Panc1 (cell line): Measurements from ENCODE around the gene FANK1. TPM values are rescaled to one million over a fixed set of nuclear protein-coding genes. Genes with fewer than 3 reads are reported as not detected.
"Not testable (repeated sequence)": the region's sequence is repeated elsewhere in the genome, so short reads cannot be mapped to it uniquely, and the experiment has no call there.

Experiments
- ATAC-seq: fragments of 200-7000 bp; cut with Tn5 transposase; 2 replicates; pipeline ENCODE4 v1.9.1; 2020; ENCODE audit warnings: mild to moderate bottlenecking, moderate library complexity
- BruUV-seq: library from RNA; stranded (reverse); fragments of 400-500 nt; replicated peaks from 2 replicates; lab custom pipeline; 2021; lab: Mats Ljungman, UMichigan
- CTCF ChIA-PET: fragments of 300-600 bp; sonication (Branson Sonifier 250); formaldehyde crosslinking; loops from one replicate; lab custom pipeline; 2022; ENCODE audit warnings: antibody characterized with exemption; lab: Charles Lee
- POLR2A ChIA-PET: fragments of 300-600 bp; sonication (Branson Sonifier 250); formaldehyde crosslinking; loops from one replicate; lab custom pipeline; 2022; ENCODE audit warnings: antibody characterized with exemption; lab: Charles Lee
- DNase-seq: peaks from one replicate; pipeline ENCODE4 v3.0.0-alpha.2; 2010; ENCODE audit warnings: low read depth, low spot score
- H3K27ac ChIP-seq: 2 replicates; pipeline ENCODE4 v1.5.1; 2011; ENCODE audit warnings: mild to moderate bottlenecking, low read length, inconsistent platforms
- H3K27me3 ChIP-seq: fragments of 200-500 bp; sonication (Bioruptor generic); 2 replicates; pipeline ENCODE4 v1.6.0; 2014; ENCODE audit warnings: low read length, inconsistent platforms; ENCODE audit not compliant: control insufficient read depth, insufficient read depth
- H3K36me3 ChIP-seq: fragments of 200-500 bp; sonication (Bioruptor generic); 2 replicates; pipeline ENCODE4 v1.5.1; 2014; ENCODE audit warnings: inconsistent platforms, mild to moderate bottlenecking, low read length, moderate library complexity; ENCODE audit not compliant: control insufficient read depth, insufficient read depth
- H3K4me1 ChIP-seq: 2 replicates; pipeline ENCODE4 v1.5.1; 2011; ENCODE audit warnings: inconsistent platforms, mild to moderate bottlenecking, low read length, moderate library complexity; ENCODE audit not compliant: control insufficient read depth, insufficient read depth
- H3K4me3 ChIP-seq, 2 experiments: 2 replicates each; pipeline ENCODE4 v1.5.1; 2011 to 2012; ENCODE audit warnings: low read depth in 2 of 2, low read length in 2 of 2, mild to moderate bottlenecking in 2 of 2, inconsistent platforms in 1 of 2, moderate library complexity in 1 of 2
- H3K9me3 ChIP-seq: fragments of 200-500 bp; sonication (Bioruptor generic); 2 replicates; pipeline ENCODE4 v1.5.1; 2014; ENCODE audit warnings: low read depth, mild to moderate bottlenecking, inconsistent platforms, low read length, moderate library complexity; ENCODE audit not compliant: control insufficient read depth, insufficient read depth
- CTCF ChIP-seq: fragments of 450-650 bp; IDR thresholded peaks from 2 replicates; pipeline ENCODE4 v1.5.1; 2017; ENCODE audit warnings: mild to moderate bottlenecking
- POLR2AphosphoS5 ChIP-seq: IDR thresholded peaks from 2 replicates; pipeline ENCODE4 v1.6.1; 2012; ENCODE audit warnings: mild to moderate bottlenecking, low read depth, low read length, moderate library complexity
- REST ChIP-seq, 2 experiments: IDR thresholded peaks; 2 replicates each; pipeline ENCODE4 v1.6.1; 2011 to 2012; ENCODE audit warnings: low read depth in 2 of 2, control low read depth in 1 of 2, low read length in 1 of 2, mild to moderate bottlenecking in 1 of 2, moderate library complexity in 1 of 2; ENCODE audit not compliant: insufficient read depth in 1 of 2
- SIN3A ChIP-seq: IDR thresholded peaks from 2 replicates; pipeline ENCODE4 v1.6.1; 2012; ENCODE audit warnings: low read depth, mild to moderate bottlenecking, low read length, moderate library complexity, borderline replicate concordance; ENCODE audit not compliant: insufficient read depth
- TCF7L2 ChIP-seq: IDR thresholded peaks from 2 replicates; pipeline ENCODE4 v1.6.1; 2011; ENCODE audit warnings: mild to moderate bottlenecking, low read depth, low read length, inconsistent platforms
- in situ Hi-C: cut with HindIII; loops from 2 replicates; pipeline ENCODE4 v1.10.0; 2016; ENCODE audit warnings: low sequenced_read_pairs, low pct_unique_long_range_greater_than_20kb
- intact Hi-C: fragments of 100-400 bp; cut with micrococcal nuclease; formaldehyde crosslinking; loops from one replicate; pipeline ENCODE4 v1.10.0; 2022; ENCODE audit not compliant: unreplicated experiment
- total RNA-seq: library from RNA; stranded (reverse); gene quantifications from one replicate; pipeline ENCODE4 v1.2.1, GENCODE V29; 2021; ENCODE audit not compliant: unreplicated experiment

The FANK1 gene
- total RNA-seq, 1 experiment from 2014 or later, result 19.1 TPM

- TF ChIP-seq REST (IDR thresholded peaks at IDR 0.05; ENCODE audit: insufficient read depth in 1 of 2, low read depth in 2 of 2, low read length in 1 of 2) (no peak), CTCF (no peak), SIN3A (no peak), POLR2AphosphoS5 (no peak), TCF7L2 (no peak)
- Histone ChIP-seq H3K4me1 (0 out of 2 replicates have a peak, but pooled peaks cover 3% of the 10 kb centered on the region), H3K27me3 (no peaks in the 10 kb centered on the region), H3K9me3 (no peaks in the 10 kb centered on the region), H3K27ac (no peak overlapping the region), H3K36me3 (no peaks in the 10 kb centered on the region), H3K4me3 (no peak overlapping the region)
- in situ Hi-C loops, result no loop called here
- ATAC-seq (no peak), DNase-seq (no peak)
- BruUV-seq, result no TSS peak
- POLR2A ChIA-PET, result no interaction called here
- intact Hi-C loops, result no loop called here
- CTCF ChIA-PET, result no interaction called here
These were observed 20.6 kb downstream of the FANK1 start for GRCh38 chr10:125916977-125917376.

GRCh38 chr10:125917704-125918361, 21.5 kb downstream of the FANK1 start:
- intact Hi-C loops, ATAC-seq, H3K4me1 ChIP-seq, H3K9me3 ChIP-seq, H3K27me3 ChIP-seq, H3K27ac ChIP-seq, H3K36me3 ChIP-seq, POLR2A ChIA-PET, CTCF ChIA-PET, DNase-seq, H3K4me3 ChIP-seq, in situ Hi-C loops, BruUV-seq: not testable (repeated sequence)

GRCh38 chr10:125921643-125922306, 25.4 kb downstream of the FANK1 start:
- H3K36me3 ChIP-seq, H3K4me3 ChIP-seq, ATAC-seq, intact Hi-C loops, H3K27ac ChIP-seq, H3K27me3 ChIP-seq, BruUV-seq, H3K9me3 ChIP-seq, POLR2A ChIA-PET, H3K4me1 ChIP-seq, CTCF ChIA-PET, in situ Hi-C loops, DNase-seq: not testable (repeated sequence)
